Measurements from ENCODE around the gene LRRC23. TPM values are rescaled to one million over a fixed set of nuclear protein-coding genes. Genes with fewer than 3 reads are reported as not detected.
A peak's percentile ranks its signal among the peaks of the same experiment; 100 is the strongest.

Gene LRRC23
- total and polyA plus RNA-seq, 9 of the 15 experiments (the other 6 are each of a cell fraction or from before 2014, with no cell fraction given): 2.2 to 7.0 (median 3.0) TPM

- H3K4me3 ChIP-seq: peak within 1 kb of the TSS; percentile 73
- no peaks in the 10 kb centered on the region for H3K27me3 ChIP-seq (ENCODE audit: control insufficient read depth in 2 of 2, insufficient read depth in 2 of 2, low read length in 2 of 2)
- H3K4me2 ChIP-seq (ENCODE audit: insufficient read depth, low read length): peak within 1 kb of the TSS; percentile 95
- no peaks in the 10 kb centered on the region for H3K9me3 ChIP-seq (replicated peaks; ENCODE audit: control insufficient read depth, insufficient read depth, low read depth, low read length)
- H3K27ac ChIP-seq (ENCODE audit: extremely low read depth, low read depth, low read length): peak within 1 kb of the TSS; percentile 78
- in situ Hi-C loops (cut with MboI): no loop called here
- POLR2A ChIA-PET: interaction anchor here (0.5 to 11.3 kb wide), 22 partner anchors 8 to 149 kb away, joined by 3 to 174 read pairs (median 4); partner anchors contain the start of genes C12orf57, CDCA3, COPS7A and RNU7-1
- no TSS peak for BruUV-seq (replicated peaks)
- H3K4me1 ChIP-seq (replicated peaks in 1 of 2; ENCODE audit: control insufficient read depth in 2 of 2, insufficient read depth in 2 of 2, low read length in 2 of 2): peaks cover 29 to 44% of the 10 kb centered on the region in 2 experiments; a peak in 4 of 5 replicates
- H3K9me1 ChIP-seq (ENCODE audit: control insufficient read depth, insufficient read depth, low read length): no peaks in the 10 kb centered on the region
- H4K20me1 ChIP-seq (replicated peaks; ENCODE audit: control insufficient read depth, insufficient read depth, low read length): peaks cover 43% of the 10 kb centered on the region
- H3K79me2 ChIP-seq (ENCODE audit: control insufficient read depth, insufficient read depth, low read length): peaks cover 49% of the 10 kb centered on the region
- DNase-seq (ENCODE audit: extremely low read depth in 1 of 4, low spot score in 3 of 4) (peak; percentile 89 to 96 (median 92)), ATAC-seq (peak; percentile 88), FAIRE-seq (peak; percentile 62)
- H3K36me3 ChIP-seq (ENCODE audit: control insufficient read depth, insufficient read depth, low read length): peaks cover 46% of the 10 kb centered on the region
- intact Hi-C loops (cut with micrococcal nuclease): loop anchor here (2.0 kb wide), 1 partner anchor 17 kb away; no protein-coding TSS in a partner anchor
- CTCF ChIA-PET (ENCODE audit: low intra/inter-chr PET ratio): no interaction called here
- peak within 1 kb of the TSS; percentile 83 to 95 for H3K9ac ChIP-seq (ENCODE audit: insufficient read depth in 1 of 2, low read depth in 2 of 2, low read length in 2 of 2)
- H2AFZ ChIP-seq (ENCODE audit: low read depth, low read length): peak within 1 kb of the TSS; percentile 94
- WGBS (ENCODE audit: insufficient coverage, low coverage, missing lambda C conversion rate): under 1% methylated on average over 30 of the region's 66 CpGs
- TF ChIP-seq ASH1L (IDR thresholded peaks at IDR 0.05; ENCODE audit: borderline replicate concordance, low read depth, partially characterized antibody) (no peak), TFAP4 (CRISPR knock-in tag; IDR thresholded peaks at IDR 0.05; ENCODE audit: borderline replicate concordance) (peak; percentile 66; the same call in 1 of the 2 replicates), WHSC1 (IDR thresholded peaks at IDR 0.05; ENCODE audit: low read length) (no peak), ELF1 (tag; IDR thresholded peaks at IDR 0.05) (peak; percentile 60; the same call in 1 of the 2 replicates), MNT (conservative IDR thresholded peaks at IDR 0.05) (peak; percentile 29 to 60; a peak in 3 of 4 replicates), POLR2A (conservative IDR thresholded peaks at IDR 0.05) (peak; percentile 75), ETS1 (conservative IDR thresholded peaks at IDR 0.05; ENCODE audit: control insufficient read depth, low read depth, low read length) (no peak), CHD1 (IDR thresholded peaks at IDR 0.05; ENCODE audit: low read length) (no peak), TBP (optimal IDR thresholded peaks at IDR 0.05; ENCODE audit: low read depth, low read length) (peak; percentile 45), MEIS2 (IDR thresholded peaks at IDR 0.05; ENCODE audit: partially characterized antibody) (no peak), EP400 (IDR thresholded peaks at IDR 0.05) (0 out of 2 replicates have a peak, but pooled peaks have one; percentile 31), GATAD2A (IDR thresholded peaks at IDR 0.05) (0 out of 2 replicates have a peak, but pooled peaks have one; percentile 22), PCBP1 (IDR thresholded peaks at IDR 0.05; ENCODE audit: low read depth, low read length, poor library complexity, severe bottlenecking) (peak; percentile 62), PHF8 (IDR thresholded peaks at IDR 0.05; ENCODE audit: borderline replicate concordance, low read length) (peak; percentile 61; the same call in 1 of the 2 replicates), NONO (IDR thresholded peaks at IDR 0.05; ENCODE audit: low read depth in 2 of 2, low read length in 1 of 2) (0 out of 4 replicates have a peak, but pooled peaks of 1 of the 2 experiments have one; percentile 15)
Measured at GRCh38 chr12:6873094-6874014, 31.3 kb upstream of the LRRC23 start, which contains the start of gene SPSB2. Gene SPSB2 (minus strand): TSS chr12:6873303. CDS start chr12:6872901, 402 bp downstream.
